HL-60 (cell line): ENCODE results near the gene AKR1D1.

Experiments used
- DNase-seq, 2 experiments: peaks; one replicate each; pipeline ENCODE4 v3.0.0-alpha.2; 2010 to 2020; ENCODE audit warnings: low read depth in 1 of 2, low spot score in 1 of 2
- H3K27ac ChIP-seq: fragments of 250-450 bp; sonication (Bioruptor Pico); replicated peaks from 2 replicates; pipeline ENCODE4 v1.5.1; 2020; ENCODE audit warnings: mild to moderate bottlenecking, moderate library complexity
- H3K27me3 ChIP-seq: fragments of 250-450 bp; sonication (Bioruptor Pico); 2 replicates; pipeline ENCODE4 v1.5.1; 2021; ENCODE audit warnings: mild to moderate bottlenecking, moderate library complexity; ENCODE audit not compliant: insufficient read depth, poor library complexity, severe bottlenecking
- H3K4me3 ChIP-seq: replicated peaks from 2 replicates; pipeline ENCODE4 v1.5.1; 2011; ENCODE audit warnings: mild to moderate bottlenecking, control low read depth, low read length; ENCODE audit not compliant: insufficient read depth
- GABPA ChIP-seq: IDR thresholded peaks from 2 replicates; pipeline ENCODE4 v1.6.1; 2012; ENCODE audit warnings: low read depth
- POLR2AphosphoS5 ChIP-seq: IDR thresholded peaks from 2 replicates; pipeline ENCODE4 v1.6.1; 2012; ENCODE audit warnings: low read depth
- SPI1 ChIP-seq: IDR thresholded peaks from 2 replicates; pipeline ENCODE4 v1.6.1; 2012; ENCODE audit warnings: low read depth, mild to moderate bottlenecking, borderline replicate concordance
- TF ChIP-seq, protein P1 (sequence below): IDR thresholded peaks from 2 replicates; pipeline ENCODE4 v1.6.1; 2012; ENCODE audit warnings: low read depth; ENCODE audit not compliant: insufficient replicate concordance
- TF ChIP-seq, protein P2 (sequence below): IDR thresholded peaks from one replicate; pipeline ENCODE4 v1.5.1; 2011; ENCODE audit warnings: low read length, control low read depth, inconsistent platforms; ENCODE audit not compliant: insufficient read depth

AKR1D1 gene

DNA sequence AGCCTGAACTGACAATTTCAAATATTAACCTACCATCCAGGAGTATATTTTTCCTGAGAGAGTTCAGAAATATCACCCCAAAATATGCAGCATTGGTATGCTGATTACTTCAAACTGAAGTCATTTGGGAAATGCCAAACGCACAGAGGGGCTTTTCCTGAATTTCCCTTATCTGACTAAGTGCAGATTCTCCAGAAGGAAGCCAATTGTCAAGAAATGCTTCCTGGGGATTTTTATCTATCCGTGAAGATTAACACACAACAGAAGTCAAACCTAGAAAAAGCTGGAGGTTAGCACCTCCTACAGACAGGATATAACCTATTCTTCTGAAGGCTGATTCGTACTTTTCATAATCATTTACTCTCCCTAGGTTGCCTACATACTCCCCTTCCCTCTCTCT, 91.0 kb downstream of the AKR1D1 start:
- Histone ChIP-seq H3K27ac (no peak overlapping the region), H3K27me3 (no peaks in the 10 kb centered on the region), H3K4me3 (no peak overlapping the region)
- no peak for TF ChIP-seq SPI1
- TF ChIP-seq, protein P1, sequence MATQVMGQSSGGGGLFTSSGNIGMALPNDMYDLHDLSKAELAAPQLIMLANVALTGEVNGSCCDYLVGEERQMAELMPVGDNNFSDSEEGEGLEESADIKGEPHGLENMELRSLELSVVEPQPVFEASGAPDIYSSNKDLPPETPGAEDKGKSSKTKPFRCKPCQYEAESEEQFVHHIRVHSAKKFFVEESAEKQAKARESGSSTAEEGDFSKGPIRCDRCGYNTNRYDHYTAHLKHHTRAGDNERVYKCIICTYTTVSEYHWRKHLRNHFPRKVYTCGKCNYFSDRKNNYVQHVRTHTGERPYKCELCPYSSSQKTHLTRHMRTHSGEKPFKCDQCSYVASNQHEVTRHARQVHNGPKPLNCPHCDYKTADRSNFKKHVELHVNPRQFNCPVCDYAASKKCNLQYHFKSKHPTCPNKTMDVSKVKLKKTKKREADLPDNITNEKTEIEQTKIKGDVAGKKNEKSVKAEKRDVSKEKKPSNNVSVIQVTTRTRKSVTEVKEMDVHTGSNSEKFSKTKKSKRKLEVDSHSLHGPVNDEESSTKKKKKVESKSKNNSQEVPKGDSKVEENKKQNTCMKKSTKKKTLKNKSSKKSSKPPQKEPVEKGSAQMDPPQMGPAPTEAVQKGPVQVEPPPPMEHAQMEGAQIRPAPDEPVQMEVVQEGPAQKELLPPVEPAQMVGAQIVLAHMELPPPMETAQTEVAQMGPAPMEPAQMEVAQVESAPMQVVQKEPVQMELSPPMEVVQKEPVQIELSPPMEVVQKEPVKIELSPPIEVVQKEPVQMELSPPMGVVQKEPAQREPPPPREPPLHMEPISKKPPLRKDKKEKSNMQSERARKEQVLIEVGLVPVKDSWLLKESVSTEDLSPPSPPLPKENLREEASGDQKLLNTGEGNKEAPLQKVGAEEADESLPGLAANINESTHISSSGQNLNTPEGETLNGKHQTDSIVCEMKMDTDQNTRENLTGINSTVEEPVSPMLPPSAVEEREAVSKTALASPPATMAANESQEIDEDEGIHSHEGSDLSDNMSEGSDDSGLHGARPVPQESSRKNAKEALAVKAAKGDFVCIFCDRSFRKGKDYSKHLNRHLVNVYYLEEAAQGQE = no peak
- TF ChIP-seq, protein P2, sequence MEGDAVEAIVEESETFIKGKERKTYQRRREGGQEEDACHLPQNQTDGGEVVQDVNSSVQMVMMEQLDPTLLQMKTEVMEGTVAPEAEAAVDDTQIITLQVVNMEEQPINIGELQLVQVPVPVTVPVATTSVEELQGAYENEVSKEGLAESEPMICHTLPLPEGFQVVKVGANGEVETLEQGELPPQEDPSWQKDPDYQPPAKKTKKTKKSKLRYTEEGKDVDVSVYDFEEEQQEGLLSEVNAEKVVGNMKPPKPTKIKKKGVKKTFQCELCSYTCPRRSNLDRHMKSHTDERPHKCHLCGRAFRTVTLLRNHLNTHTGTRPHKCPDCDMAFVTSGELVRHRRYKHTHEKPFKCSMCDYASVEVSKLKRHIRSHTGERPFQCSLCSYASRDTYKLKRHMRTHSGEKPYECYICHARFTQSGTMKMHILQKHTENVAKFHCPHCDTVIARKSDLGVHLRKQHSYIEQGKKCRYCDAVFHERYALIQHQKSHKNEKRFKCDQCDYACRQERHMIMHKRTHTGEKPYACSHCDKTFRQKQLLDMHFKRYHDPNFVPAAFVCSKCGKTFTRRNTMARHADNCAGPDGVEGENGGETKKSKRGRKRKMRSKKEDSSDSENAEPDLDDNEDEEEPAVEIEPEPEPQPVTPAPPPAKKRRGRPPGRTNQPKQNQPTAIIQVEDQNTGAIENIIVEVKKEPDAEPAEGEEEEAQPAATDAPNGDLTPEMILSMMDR = no peak
- no peak for TF ChIP-seq GABPA
- no peak for TF ChIP-seq POLR2AphosphoS5
- no peak for DNase-seq

DNA sequence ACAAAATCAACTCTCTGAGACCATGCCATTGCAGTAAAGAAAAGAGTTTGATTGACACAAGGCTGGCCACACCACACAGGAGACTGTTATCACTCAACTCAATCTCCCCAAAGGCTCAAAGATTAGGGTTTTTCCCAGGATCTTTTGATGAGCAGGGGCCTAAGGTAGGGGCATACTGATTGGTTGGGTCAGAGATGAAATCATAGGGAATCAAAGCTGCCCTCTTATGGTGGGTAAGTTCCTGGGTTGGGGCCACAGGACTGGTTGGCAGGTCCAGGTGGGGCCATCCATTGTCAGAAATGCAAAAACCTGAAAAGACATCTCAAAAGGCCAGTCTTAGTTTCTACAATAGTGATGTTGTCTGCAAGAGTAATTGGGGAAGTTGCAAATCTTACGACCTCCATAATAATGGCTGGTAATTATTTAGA, 91.6 kb downstream of the AKR1D1 start:
- no peak for DNase-seq
- no peak overlapping the region for H3K4me3 ChIP-seq
- TF ChIP-seq, protein P1 = no peak
- TF ChIP-seq, protein P2 = no peak
- TF ChIP-seq GABPA (no peak), SPI1 (no peak), POLR2AphosphoS5 (no peak)
- H3K27me3 ChIP-seq = no peaks in the 10 kb centered on the region
- no peak overlapping the region for H3K27ac ChIP-seq
